HFFc6 (cell line): ENCODE results near the gene MAST3. TPM values are rescaled to one million over a fixed set of nuclear protein-coding genes. Genes with fewer than 3 reads are reported as not detected.

Source experiments
- DNase-seq: peaks from one replicate; pipeline ENCODE4 v3.0.0-alpha.2; 2018
- H3K27ac Mint-ChIP-seq: 2 replicates; pipeline ENCODE4 v1.8.0; 2020; ENCODE audit warnings: mild to moderate bottlenecking, mixed read lengths
- H3K27me3 Mint-ChIP-seq: 2 replicates; pipeline ENCODE4 v1.8.0; 2021; ENCODE audit warnings: mild to moderate bottlenecking, moderate library complexity, mixed read lengths; ENCODE audit not compliant: insufficient read depth
- H3K36me3 Mint-ChIP-seq: 2 replicates; pipeline ENCODE4 v1.8.0; 2021; ENCODE audit warnings: low read depth, mixed read lengths
- H3K4me1 Mint-ChIP-seq: 2 replicates; pipeline ENCODE4 v1.8.0; 2020; ENCODE audit warnings: low read depth, mixed read lengths
- H3K4me3 Mint-ChIP-seq: 2 replicates; pipeline ENCODE4 v1.8.0; 2020; ENCODE audit warnings: mild to moderate bottlenecking, moderate library complexity, mixed read lengths
- H3K9me3 Mint-ChIP-seq: 2 replicates; pipeline ENCODE4 v1.8.0; 2020; ENCODE audit warnings: mild to moderate bottlenecking, mixed read lengths
- CTCF ChIP-seq: fragments of 200-600 bp; sonication (generic); IDR thresholded peaks from 2 replicates; pipeline ENCODE4 v1.5.0; 2021; ENCODE audit warnings: antibody characterized with exemption, mild to moderate bottlenecking
- long read RNA-seq: library from polyadenylated mRNA; unstranded; transcript quantifications from one replicate; pipeline ENCODE4 v2.0.0, GENCODE V29; 2019
- total RNA-seq, 6 experiments: library from RNA; stranded (reverse); fragmentation: NEBNext Ultra II Directional; extraction: Animal tissue kit (Norgen Biotek cat#: 25700); gene quantifications; 2 replicates in 1 of 6; 3 replicates in 5 of 6; pipeline ENCODE4 v1.2.3, GENCODE V29; 2021

Gene MAST3
- 10 to 100 TPM; 12.2 to 17.4 (median 13.2) TPM for total RNA-seq
- long read RNA-seq, partial matches to known transcripts: 0 of 6 reads
- long read RNA-seq, other reads (novel, unspliced or antisense): 6 of 6 reads

GRCh38 chr19:18097217-18097992 lies at the start of gene MAST3:
TSS of gene MAST3 (plus strand) at chr19:18097778. CDS start at chr19:18097793, 15 bp downstream.
- Mint-ChIP-seq H3K27ac (no peak within 1 kb of the TSS), H3K27me3 (peaks cover 23% of the 10 kb centered on the region), H3K36me3 (no peaks in the 10 kb centered on the region), H3K4me3 (peak within 1 kb of the TSS; percentile 32; the same call in 1 of the 2 replicates), H3K4me1 (peaks cover 7% of the 10 kb centered on the region), H3K9me3 (no peaks in the 10 kb centered on the region)
- TF ChIP-seq CTCF: no peak
- no peak for DNase-seq

GRCh38 chr19:18049385-18049784 lies 48.2 kb upstream of the MAST3 start:
- Mint-ChIP-seq H3K27me3 (no peaks in the 10 kb centered on the region), H3K4me1 (peaks cover 45% of the 10 kb centered on the region), H3K27ac (no peak overlapping the region), H3K9me3 (no peaks in the 10 kb centered on the region), H3K4me3 (no peak overlapping the region), H3K36me3 (no peaks in the 10 kb centered on the region)
- no peak for TF ChIP-seq CTCF
- peak; percentile 21 for DNase-seq

- H3K27me3 Mint-ChIP-seq: no peaks in the 10 kb centered on the region; the same call in 1 of the 2 replicates
Measured at GRCh38 chr19:18051887-18052286, 45.7 kb upstream of the MAST3 start.

GRCh38 chr19:18053576-18054219 lies 43.9 kb upstream of the MAST3 start:
- Mint-ChIP-seq H3K27me3 (no peaks in the 10 kb centered on the region; the same call in 1 of the 2 replicates), H3K4me3 (peak overlapping the region; percentile 17; the same call in 1 of the 2 replicates), H3K27ac (peak overlapping the region; percentile 17; the same call in 1 of the 2 replicates), H3K4me1 (peaks cover 31% of the 10 kb centered on the region), H3K36me3 (no peaks in the 10 kb centered on the region), H3K9me3 (no peaks in the 10 kb centered on the region)
- DNase-seq: peak; percentile 56
- no peak for TF ChIP-seq CTCF

More at GRCh38 chr19:18051887-18052286, 45.7 kb upstream of the MAST3 start:
- Mint-ChIP-seq H3K27ac (no peak overlapping the region), H3K4me3 (no peak overlapping the region), H3K9me3 (no peaks in the 10 kb centered on the region), H3K4me1 (peaks cover 25% of the 10 kb centered on the region), H3K36me3 (no peaks in the 10 kb centered on the region)
- DNase-seq: no peak
- no peak for TF ChIP-seq CTCF

GRCh38 chr19:18055967-18056366 lies 41.6 kb upstream of the MAST3 start:
- H3K4me1 Mint-ChIP-seq: peaks cover 25% of the 10 kb centered on the region
- H3K27ac Mint-ChIP-seq: no peak overlapping the region
- H3K4me3 Mint-ChIP-seq: no peak overlapping the region
- no peaks in the 10 kb centered on the region for H3K9me3 Mint-ChIP-seq
- DNase-seq: no peak
- no peaks in the 10 kb centered on the region for H3K36me3 Mint-ChIP-seq
- no peak for TF ChIP-seq CTCF
- H3K27me3 Mint-ChIP-seq: no peaks in the 10 kb centered on the region; the same call in 1 of the 2 replicates
